Prostate gland (tissue), 2 donors: ENCODE data around the gene TBX15.

Experiments used
- POLR2A ChIP-seq: fragments of 450-650 bp; IDR thresholded peaks from one replicate; pipeline ENCODE4 v1.6.1; 2016; ENCODE audit warnings: antibody characterized with exemption, mild to moderate bottlenecking
- TF ChIP-seq, protein P1 (sequence below), 4 experiments: fragments of 200-600 bp in 2 of 4; fragments of 450-650 bp in 2 of 4; sonication (generic) in 2 of 4; IDR thresholded peaks; 1 replicate in 3 of 4; 2 replicates in 1 of 4; pipeline ENCODE4 v1.5.1; 2016 to 2019; ENCODE audit warnings: antibody characterized with exemption in 4 of 4, mild to moderate bottlenecking in 2 of 4, moderate library complexity in 2 of 4

DNA sequence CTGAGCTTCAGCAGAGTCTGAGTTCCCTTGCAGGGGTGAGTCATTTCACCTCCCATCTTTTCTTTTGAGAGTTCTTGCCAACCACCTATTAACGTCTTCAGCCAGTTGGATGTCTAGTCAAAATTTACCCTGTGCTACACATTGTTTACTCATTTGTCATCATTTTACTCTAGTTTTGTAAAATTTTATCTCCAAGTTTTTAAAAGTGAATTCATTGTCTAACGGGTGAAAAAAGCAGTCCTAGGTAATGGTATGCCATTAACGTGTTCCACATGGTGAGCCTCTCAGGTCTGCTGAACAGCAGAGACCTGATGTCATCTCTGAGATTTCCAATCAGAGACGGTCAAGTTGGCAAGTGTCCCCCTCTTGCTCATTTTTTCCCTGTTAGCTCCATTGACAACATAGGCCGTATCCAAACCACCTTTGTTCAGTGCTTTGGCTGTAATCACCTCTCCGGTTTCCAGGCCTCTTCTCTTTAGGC, 85.4 kb downstream of the TBX15 start:
- TF ChIP-seq POLR2A: no peak
- TF ChIP-seq, protein P1, sequence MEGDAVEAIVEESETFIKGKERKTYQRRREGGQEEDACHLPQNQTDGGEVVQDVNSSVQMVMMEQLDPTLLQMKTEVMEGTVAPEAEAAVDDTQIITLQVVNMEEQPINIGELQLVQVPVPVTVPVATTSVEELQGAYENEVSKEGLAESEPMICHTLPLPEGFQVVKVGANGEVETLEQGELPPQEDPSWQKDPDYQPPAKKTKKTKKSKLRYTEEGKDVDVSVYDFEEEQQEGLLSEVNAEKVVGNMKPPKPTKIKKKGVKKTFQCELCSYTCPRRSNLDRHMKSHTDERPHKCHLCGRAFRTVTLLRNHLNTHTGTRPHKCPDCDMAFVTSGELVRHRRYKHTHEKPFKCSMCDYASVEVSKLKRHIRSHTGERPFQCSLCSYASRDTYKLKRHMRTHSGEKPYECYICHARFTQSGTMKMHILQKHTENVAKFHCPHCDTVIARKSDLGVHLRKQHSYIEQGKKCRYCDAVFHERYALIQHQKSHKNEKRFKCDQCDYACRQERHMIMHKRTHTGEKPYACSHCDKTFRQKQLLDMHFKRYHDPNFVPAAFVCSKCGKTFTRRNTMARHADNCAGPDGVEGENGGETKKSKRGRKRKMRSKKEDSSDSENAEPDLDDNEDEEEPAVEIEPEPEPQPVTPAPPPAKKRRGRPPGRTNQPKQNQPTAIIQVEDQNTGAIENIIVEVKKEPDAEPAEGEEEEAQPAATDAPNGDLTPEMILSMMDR (IDR thresholded peaks at IDR 0.05): no peak
